Measurements from ENCODE around the gene VANGL2.

GRCh38 chr1:160429702-160430535 is 29.6 kb downstream of the VANGL2 start:
- TF ChIP-seq EZH2 (IDR thresholded peaks at IDR 0.05; ENCODE audit: insufficient read depth, low read length), result no peak
- no peak for TF ChIP-seq CTCF (IDR thresholded peaks at IDR 0.05; ENCODE audit: insufficient read depth, low read depth, low read length)

Data from astrocyte (in vitro differentiated cells and primary cell).